WERI-Rb-1 (cell line): Measurements from ENCODE around the gene UGT1A7.

Experiments used
- DNase-seq: peaks from one replicate; pipeline ENCODE4 v3.0.0-alpha.2; 2020
- H3K27ac ChIP-seq: fragments of 250-450 bp; sonication (Bioruptor Pico); 2 replicates; pipeline ENCODE4 v1.5.1; 2020; ENCODE audit warnings: mild to moderate bottlenecking, moderate library complexity
- H3K27me3 ChIP-seq: fragments of 250-450 bp; sonication (Bioruptor Pico); 2 replicates; pipeline ENCODE4 v1.5.1; 2021; ENCODE audit warnings: mild to moderate bottlenecking, low read depth, moderate library complexity; ENCODE audit not compliant: insufficient read depth, severe bottlenecking
- H3K36me3 ChIP-seq: fragments of 250-450 bp; sonication (Bioruptor Pico); 2 replicates; pipeline ENCODE4 v1.5.1; 2020; ENCODE audit warnings: mild to moderate bottlenecking, moderate library complexity
- H3K4me3 ChIP-seq: 2 replicates; pipeline ENCODE4 v1.5.1; 2011; ENCODE audit warnings: low read depth, mild to moderate bottlenecking, control low read depth, low read length
- H3K9me3 ChIP-seq: fragments of 250-450 bp; sonication (Bioruptor Pico); 2 replicates; pipeline ENCODE4 v1.5.1; 2021; ENCODE audit warnings: mild to moderate bottlenecking, moderate library complexity; ENCODE audit not compliant: severe bottlenecking
- CTCF ChIP-seq: IDR thresholded peaks from 2 replicates; pipeline ENCODE4 v1.5.1; 2011; ENCODE audit warnings: low read depth, mild to moderate bottlenecking, control low read depth, inconsistent platforms, low read length

The UGT1A7 gene

DNA sequence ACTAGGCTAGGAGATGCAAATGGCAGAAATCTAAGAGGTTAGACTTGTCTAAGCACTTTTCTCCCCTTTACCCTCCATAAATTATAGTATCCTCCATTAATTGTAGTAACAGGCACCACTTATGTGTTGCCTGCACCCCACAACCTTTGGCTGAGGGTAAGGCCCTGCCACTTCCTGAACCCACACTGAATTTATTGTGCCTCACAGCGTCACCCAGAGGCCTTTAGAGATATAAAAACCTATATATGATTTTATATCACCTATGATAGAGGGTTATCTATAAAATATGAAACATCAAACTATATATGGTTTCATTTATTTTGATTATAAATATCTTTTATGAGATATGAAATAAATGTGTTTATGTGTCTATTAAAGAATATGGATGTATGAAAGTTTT lies 7.4 kb upstream of the UGT1A7 start:
- no peaks in the 10 kb centered on the region for H3K36me3 ChIP-seq
- H3K27ac ChIP-seq: no peak overlapping the region
- H3K9me3 ChIP-seq: peaks cover 2% of the 10 kb centered on the region
- H3K27me3 ChIP-seq: no peaks in the 10 kb centered on the region
- TF ChIP-seq CTCF: no peak
- DNase-seq: no peak
- H3K4me3 ChIP-seq: no peak overlapping the region

DNA sequence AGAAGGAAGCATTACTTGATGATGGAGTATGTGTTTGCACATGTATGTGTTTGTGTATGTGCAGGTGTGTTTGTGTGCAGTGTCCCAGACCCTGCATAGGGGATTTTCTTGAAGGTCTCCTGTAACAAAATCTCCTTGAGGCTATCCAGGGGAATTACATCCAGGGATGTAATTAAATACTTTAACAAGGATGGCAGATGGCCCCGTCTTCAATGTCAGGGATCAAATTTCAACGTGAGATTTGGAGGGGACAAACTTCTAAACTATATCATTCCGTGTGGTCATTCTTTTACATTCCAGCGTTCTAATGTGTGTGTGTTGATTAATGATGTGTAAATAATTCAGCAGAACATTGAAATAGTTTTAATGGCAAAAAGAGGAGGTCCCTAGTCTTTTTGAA lies 6.7 kb upstream of the UGT1A7 start:
- peak; percentile 24; the same call in 1 of the 2 replicates for TF ChIP-seq CTCF
- no peak overlapping the region for H3K27ac ChIP-seq
- peak; percentile 45 for DNase-seq
- H3K36me3 ChIP-seq: no peaks in the 10 kb centered on the region
- H3K4me3 ChIP-seq: no peak overlapping the region
- peaks cover 2% of the 10 kb centered on the region for H3K9me3 ChIP-seq
- no peaks in the 10 kb centered on the region for H3K27me3 ChIP-seq

DNA sequence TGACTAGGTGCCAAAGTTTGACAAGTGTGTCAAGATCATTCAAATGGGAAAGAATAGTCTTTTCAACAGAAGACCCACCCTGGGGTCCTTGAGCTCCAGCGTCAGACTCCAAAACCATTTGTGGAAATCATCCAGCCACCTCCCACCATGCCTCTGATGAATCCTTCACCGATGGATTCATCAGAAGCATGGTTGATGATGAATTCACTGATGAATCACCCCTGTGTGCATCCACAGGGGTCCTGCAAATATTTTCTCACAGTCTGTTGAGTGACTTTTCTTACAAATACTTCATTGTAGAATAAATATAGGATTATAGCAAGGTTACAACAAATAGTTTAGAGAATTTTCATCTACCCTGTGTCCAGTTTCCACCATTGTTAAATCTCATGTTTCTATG lies 5.7 kb upstream of the UGT1A7 start:
- H3K4me3 ChIP-seq: no peak overlapping the region
- H3K27ac ChIP-seq: no peak overlapping the region
- peaks cover 2% of the 10 kb centered on the region for H3K9me3 ChIP-seq
- no peaks in the 10 kb centered on the region for H3K36me3 ChIP-seq
- TF ChIP-seq CTCF: no peak
- no peak for DNase-seq
- no peaks in the 10 kb centered on the region for H3K27me3 ChIP-seq

- no peak for TF ChIP-seq CTCF
- no peak overlapping the region for H3K4me3 ChIP-seq
- H3K36me3 ChIP-seq: no peaks in the 10 kb centered on the region
- no peak for DNase-seq
- H3K27ac ChIP-seq: no peak overlapping the region
- H3K27me3 ChIP-seq: no peaks in the 10 kb centered on the region
- peaks cover 2% of the 10 kb centered on the region for H3K9me3 ChIP-seq
These were observed 2.5 kb upstream of the UGT1A7 start for GRCh38 chr2:233679196-233679595.

DNA sequence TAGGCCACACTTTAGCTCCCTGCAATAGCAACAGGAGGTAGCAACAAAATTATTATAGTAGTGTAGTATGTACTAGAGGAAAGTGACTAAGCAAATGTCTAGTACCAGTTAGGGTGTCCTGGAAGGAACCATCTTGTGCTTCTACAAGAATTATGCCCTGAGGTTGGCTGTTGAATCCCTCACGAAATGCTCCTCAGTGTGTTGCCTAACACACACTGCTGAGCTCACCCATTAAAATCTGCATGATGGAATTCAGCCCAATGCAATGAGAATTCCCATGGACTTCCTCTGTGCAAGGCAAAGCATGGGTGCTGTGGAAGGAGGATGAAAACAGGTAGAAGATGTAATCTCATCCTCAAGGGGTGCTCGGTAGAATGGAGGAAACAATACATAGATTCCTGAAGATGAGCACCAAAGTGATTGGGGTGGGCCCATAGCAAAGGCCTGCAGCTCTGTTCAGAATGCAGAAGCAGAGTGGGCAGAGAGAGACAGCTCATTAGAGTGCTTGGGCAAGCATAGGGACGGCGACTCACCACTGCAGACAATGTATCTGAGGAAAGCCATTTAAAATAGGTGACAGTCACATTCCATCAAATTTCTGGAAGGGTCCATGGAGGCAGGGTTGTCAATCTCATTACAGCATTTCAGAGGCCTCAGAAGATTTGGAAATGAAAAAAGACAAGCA lies 1.2 kb upstream of the UGT1A7 start:
- Histone ChIP-seq H3K4me3 (no peak overlapping the region), H3K9me3 (peaks cover 2% of the 10 kb centered on the region), H3K36me3 (no peaks in the 10 kb centered on the region), H3K27me3 (no peaks in the 10 kb centered on the region), H3K27ac (no peak overlapping the region)
- DNase-seq: no peak
- no peak for TF ChIP-seq CTCF

DNA sequence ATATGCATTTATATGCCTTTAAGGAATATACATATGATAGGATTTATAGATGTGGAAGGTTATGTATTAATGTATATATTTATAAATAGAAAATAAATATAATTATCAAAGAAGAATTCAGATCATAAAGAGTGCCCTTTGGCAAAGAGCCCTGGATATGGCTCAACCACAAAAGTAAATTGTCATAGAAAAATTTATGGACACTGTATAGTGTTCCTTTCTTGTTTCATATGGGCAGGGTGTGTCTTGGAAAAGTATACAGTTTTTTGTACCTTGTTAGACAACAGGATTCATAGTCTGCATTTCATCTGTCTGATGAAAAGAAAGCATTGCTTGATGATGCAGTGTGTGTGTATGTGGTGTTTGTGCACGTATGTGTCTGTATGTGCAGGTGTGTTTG lies 2.9 kb downstream of the UGT1A7 start:
- TF ChIP-seq CTCF: no peak
- Histone ChIP-seq H3K4me3 (no peak overlapping the region), H3K36me3 (no peaks in the 10 kb centered on the region), H3K27ac (no peak overlapping the region), H3K9me3 (no peaks in the 10 kb centered on the region), H3K27me3 (no peaks in the 10 kb centered on the region)
- no peak for DNase-seq
